Liver (tissue), 3 donors: ENCODE data around the gene NDUFAF8.

Source experiments
- ATF3 ChIP-seq: IDR thresholded peaks from 2 replicates; pipeline ENCODE4 v1.6.1; 2016; ENCODE audit warnings: antibody characterized with exemption
- CTCF ChIP-seq: fragments of 150-350 bp; IDR thresholded peaks from 2 replicates; pipeline ENCODE4 v1.5.1; 2017; ENCODE audit warnings: improper control_type of control experiment, low read depth, low read length; ENCODE audit not compliant: missing input control
- MAX ChIP-seq: IDR thresholded peaks from 2 replicates; pipeline ENCODE4 v1.6.1; 2016; ENCODE audit warnings: antibody characterized with exemption
- NR2F2 ChIP-seq: IDR thresholded peaks from 2 replicates; pipeline ENCODE4 v1.6.1; 2016; ENCODE audit warnings: antibody characterized with exemption
- RAD21 ChIP-seq, 2 donors: IDR thresholded peaks; 2 replicates each; pipeline ENCODE4 v1.6.1; 2016; ENCODE audit warnings: antibody characterized with exemption in 2 of 2, mild to moderate bottlenecking in 2 of 2
- REST ChIP-seq: IDR thresholded peaks from 2 replicates; pipeline ENCODE4 v1.6.1; 2016; ENCODE audit warnings: antibody characterized with exemption, mild to moderate bottlenecking
- SP1 ChIP-seq: IDR thresholded peaks from 2 replicates; pipeline ENCODE4 v1.6.1; 2018; ENCODE audit warnings: antibody characterized with exemption, mild to moderate bottlenecking
- ZBTB33 ChIP-seq: IDR thresholded peaks from 2 replicates; pipeline ENCODE4 v1.6.1; 2016; ENCODE audit warnings: antibody characterized with exemption
- donor health status: healthy.
- donor health status: healthy.

- TF ChIP-seq NR2F2 (no peak), CTCF (no peak), REST (no peak), ATF3 (no peak), MAX (no peak), ZBTB33 (no peak), SP1 (no peak), RAD21 (IDR thresholded peaks at IDR 0.05) (no peak)
These were observed 17.5 kb downstream of the NDUFAF8 start for GRCh38 chr17:81256616-81257015.
